RWPE2 (cell line): ENCODE data around the gene ADGRG7.

Experiments
- ATAC-seq: fragments of 200-7000 bp; cut with Tn5 transposase; 3 replicates; pipeline ENCODE4 v1.9.1; 2021; ENCODE audit warnings: low read depth
- DNase-seq: peaks from one replicate; pipeline ENCODE4 v3.0.0-alpha.2; 2020; ENCODE audit warnings: low spot score
- H3K27ac ChIP-seq: fragments of 450-650 bp; 2 replicates; pipeline ENCODE4 v1.5.1; 2017; ENCODE audit warnings: mild to moderate bottlenecking; ENCODE audit not compliant: poor library complexity, severe bottlenecking
- H3K27me3 ChIP-seq: fragments of 250-450 bp; sonication (Bioruptor Pico); 2 replicates; pipeline ENCODE4 v1.5.1; 2021; ENCODE audit warnings: mild to moderate bottlenecking, moderate library complexity; ENCODE audit not compliant: insufficient read depth, poor library complexity, severe bottlenecking
- H3K36me3 ChIP-seq: fragments of 250-450 bp; sonication (Bioruptor Pico); 2 replicates; pipeline ENCODE4 v1.5.1; 2020; ENCODE audit warnings: low read depth, mild to moderate bottlenecking, moderate library complexity
- H3K4me1 ChIP-seq: fragments of 250-450 bp; sonication (Bioruptor Pico); 2 replicates; pipeline ENCODE4 v1.5.1; 2021; ENCODE audit warnings: mild to moderate bottlenecking, moderate library complexity; ENCODE audit not compliant: insufficient read depth, poor library complexity, severe bottlenecking
- H3K4me3 ChIP-seq: fragments of 250-450 bp; sonication (Bioruptor Pico); 2 replicates; pipeline ENCODE4 v1.5.1; 2021; ENCODE audit warnings: mild to moderate bottlenecking, moderate library complexity; ENCODE audit not compliant: severe bottlenecking
- H3K9me3 ChIP-seq: fragments of 250-450 bp; sonication (Bioruptor Pico); 2 replicates; pipeline ENCODE4 v1.5.1; 2021; ENCODE audit warnings: mild to moderate bottlenecking, moderate library complexity; ENCODE audit not compliant: severe bottlenecking
- CTCF ChIP-seq: fragments of 450-650 bp; IDR thresholded peaks from one replicate; pipeline ENCODE4 v1.5.1; 2017; ENCODE audit warnings: mild to moderate bottlenecking, moderate library complexity; ENCODE audit not compliant: poor library complexity, severe bottlenecking

ADGRG7 gene

GRCh38 chr3:100563228-100563627 is 46.2 kb upstream of the ADGRG7 start:
- TF ChIP-seq CTCF, result no peak
- Histone ChIP-seq H3K27ac (no peak overlapping the region), H3K36me3 (no peaks in the 10 kb centered on the region), H3K4me3 (no peak overlapping the region), H3K4me1 (peaks cover 22% of the 10 kb centered on the region), H3K9me3 (no peaks in the 10 kb centered on the region), H3K27me3 (no peaks in the 10 kb centered on the region)
- DNase-seq (no peak), ATAC-seq (no peak)

GRCh38 chr3:100563652-100564211 is 45.7 kb upstream of the ADGRG7 start:
- H3K9me3 ChIP-seq, result no peaks in the 10 kb centered on the region
- no peak for TF ChIP-seq CTCF

GRCh38 chr3:100570811-100571210 is 38.6 kb upstream of the ADGRG7 start:
- H3K36me3 ChIP-seq, result no peaks in the 10 kb centered on the region
- no peaks in the 10 kb centered on the region for H3K9me3 ChIP-seq
- no peaks in the 10 kb centered on the region for H3K4me1 ChIP-seq
- no peak overlapping the region for H3K27ac ChIP-seq
- no peak overlapping the region for H3K4me3 ChIP-seq
- TF ChIP-seq CTCF, result no peak
- ATAC-seq (no peak), DNase-seq (no peak)
- H3K27me3 ChIP-seq, result no peaks in the 10 kb centered on the region

More at GRCh38 chr3:100563652-100564211, 45.7 kb upstream of the ADGRG7 start:
- Histone ChIP-seq H3K27me3 (no peaks in the 10 kb centered on the region), H3K36me3 (no peaks in the 10 kb centered on the region), H3K4me3 (no peak overlapping the region), H3K4me1 (peaks cover 22% of the 10 kb centered on the region), H3K27ac (no peak overlapping the region)
- no peak for ATAC-seq
- no peak for DNase-seq

- Histone ChIP-seq H3K9me3 (no peaks in the 10 kb centered on the region), H3K27me3 (no peaks in the 10 kb centered on the region), H3K36me3 (no peaks in the 10 kb centered on the region), H3K27ac (no peak overlapping the region), H3K4me1 (no peaks in the 10 kb centered on the region), H3K4me3 (no peak overlapping the region)
- DNase-seq, result no peak
- TF ChIP-seq CTCF, result no peak
- no peak for ATAC-seq
These were observed 34.9 kb upstream of the ADGRG7 start for GRCh38 chr3:100574536-100574935.

GRCh38 chr3:100575704-100576103 is 33.7 kb upstream of the ADGRG7 start:
- Histone ChIP-seq H3K4me3 (no peak overlapping the region), H3K27me3 (no peaks in the 10 kb centered on the region), H3K9me3 (no peaks in the 10 kb centered on the region), H3K27ac (no peak overlapping the region), H3K36me3 (no peaks in the 10 kb centered on the region), H3K4me1 (no peaks in the 10 kb centered on the region)
- no peak for DNase-seq
- no peak for ATAC-seq
- TF ChIP-seq CTCF, result no peak
